NOMO-1 treated with dmso at 0.1 percent for 144 hours (cell line): ENCODE results near the gene PRDM2.

Experiments used
- DNase-seq: peaks from one replicate; lab custom pipeline; 2025; ENCODE audit not compliant: unreplicated experiment; lab: John Stamatoyannopoulos, UW

The PRDM2 gene

GRCh38 chr1:13786541-13786940 lies 86.6 kb downstream of the PRDM2 start:
- no peak for DNase-seq

DNA sequence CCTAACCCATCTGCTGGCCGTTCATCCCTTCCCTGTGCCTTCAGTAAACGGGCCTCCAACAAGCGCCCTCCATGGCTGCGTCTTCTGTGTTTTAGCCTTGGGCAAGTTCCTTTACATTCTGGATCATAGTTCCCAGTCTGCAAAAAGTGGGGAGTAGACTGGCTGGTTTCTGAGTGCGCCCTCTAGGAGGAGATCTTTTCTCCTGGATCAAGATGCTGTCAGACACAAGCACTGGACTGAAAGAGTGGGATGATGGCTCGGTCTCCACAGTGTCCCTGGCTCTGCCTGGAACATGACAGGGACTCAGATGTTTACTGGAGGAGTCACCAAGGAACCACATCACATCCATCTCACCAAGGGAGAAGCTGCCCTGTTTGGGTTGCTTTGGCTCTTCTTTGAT lies 88.8 kb downstream of the PRDM2 start:
- no peak for DNase-seq

- DNase-seq: no peak
Observed at GRCh38 chr1:13790290-13791030, 90.5 kb downstream of the PRDM2 start.

DNA sequence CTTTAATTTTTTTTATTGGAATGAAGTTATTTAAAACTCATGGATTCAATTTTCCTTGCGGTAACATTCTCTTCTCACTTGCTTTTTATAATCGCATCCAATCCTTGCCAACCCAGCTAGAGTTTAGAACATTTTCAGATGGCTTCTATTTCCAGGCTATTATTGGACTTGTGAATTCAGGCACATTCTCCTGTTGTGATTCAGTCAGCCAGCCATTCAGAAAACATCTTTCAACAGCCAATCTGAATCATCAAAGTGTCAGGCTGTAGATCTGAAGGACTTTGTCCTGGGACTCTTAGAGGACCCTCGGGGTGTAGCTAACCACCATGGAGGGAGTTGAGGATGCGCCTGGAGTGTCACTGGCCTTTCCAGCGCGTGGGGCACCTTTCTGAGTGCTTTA lies 92.4 kb downstream of the PRDM2 start:
- DNase-seq: no peak

- no peak for DNase-seq
Observed at GRCh38 chr1:13793088-13793730, 93.2 kb downstream of the PRDM2 start.

DNA sequence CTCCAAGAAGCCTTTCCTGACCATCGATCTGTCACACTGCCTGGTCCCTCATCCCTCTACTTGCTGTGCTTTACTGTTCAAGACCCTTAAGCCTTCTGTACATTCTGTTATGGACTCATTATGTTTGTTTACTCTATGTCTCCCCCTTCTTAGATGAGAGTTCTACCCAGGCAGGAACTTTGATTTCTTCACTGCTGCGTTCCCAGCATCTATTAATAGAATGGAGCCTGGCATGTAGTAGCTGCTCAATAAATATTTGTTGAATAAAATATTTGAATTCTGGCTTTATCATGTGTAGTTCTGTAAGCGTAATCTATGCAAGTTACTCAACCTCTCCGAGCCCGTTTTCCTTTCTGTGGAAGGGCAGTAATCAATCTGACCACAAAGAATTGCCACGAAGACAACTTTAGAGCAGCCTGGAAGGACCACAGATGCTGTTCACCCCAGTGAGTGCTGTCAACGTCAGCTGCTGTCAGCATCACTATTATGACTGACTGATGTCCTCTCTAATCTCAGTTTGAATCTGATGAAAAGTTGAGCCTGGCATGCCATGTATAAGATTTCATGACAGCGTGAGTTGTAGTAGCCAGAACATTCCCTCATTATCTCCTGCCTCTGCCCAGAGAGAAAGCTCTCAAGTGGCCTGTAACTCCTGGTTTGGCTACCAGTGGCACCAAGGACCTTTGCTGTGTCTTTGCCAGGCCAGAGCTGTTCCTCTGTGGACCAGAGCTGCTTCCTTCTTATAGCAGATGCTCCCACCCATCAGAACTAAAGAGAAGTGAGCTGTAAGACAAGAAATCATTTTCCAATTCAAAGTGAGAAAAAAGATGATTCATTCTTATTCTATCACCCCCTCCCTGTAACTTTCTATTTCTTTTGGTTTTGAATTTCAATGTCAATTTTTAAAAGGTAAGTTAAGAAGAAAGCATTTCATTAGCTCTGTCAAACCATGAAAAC lies 94.5 kb downstream of the PRDM2 start:
- no peak for DNase-seq

GRCh38 chr1:13797397-13797796 lies 97.4 kb downstream of the PRDM2 start:
- DNase-seq: no peak

GRCh38 chr1:13798120-13798519 lies 98.1 kb downstream of the PRDM2 start:
- no peak for DNase-seq

- no peak for DNase-seq
Observed at GRCh38 chr1:13799502-13800283, 99.7 kb downstream of the PRDM2 start.

GRCh38 chr1:13801232-13801631 lies 101.2 kb downstream of the PRDM2 start:
- DNase-seq: no peak

DNA sequence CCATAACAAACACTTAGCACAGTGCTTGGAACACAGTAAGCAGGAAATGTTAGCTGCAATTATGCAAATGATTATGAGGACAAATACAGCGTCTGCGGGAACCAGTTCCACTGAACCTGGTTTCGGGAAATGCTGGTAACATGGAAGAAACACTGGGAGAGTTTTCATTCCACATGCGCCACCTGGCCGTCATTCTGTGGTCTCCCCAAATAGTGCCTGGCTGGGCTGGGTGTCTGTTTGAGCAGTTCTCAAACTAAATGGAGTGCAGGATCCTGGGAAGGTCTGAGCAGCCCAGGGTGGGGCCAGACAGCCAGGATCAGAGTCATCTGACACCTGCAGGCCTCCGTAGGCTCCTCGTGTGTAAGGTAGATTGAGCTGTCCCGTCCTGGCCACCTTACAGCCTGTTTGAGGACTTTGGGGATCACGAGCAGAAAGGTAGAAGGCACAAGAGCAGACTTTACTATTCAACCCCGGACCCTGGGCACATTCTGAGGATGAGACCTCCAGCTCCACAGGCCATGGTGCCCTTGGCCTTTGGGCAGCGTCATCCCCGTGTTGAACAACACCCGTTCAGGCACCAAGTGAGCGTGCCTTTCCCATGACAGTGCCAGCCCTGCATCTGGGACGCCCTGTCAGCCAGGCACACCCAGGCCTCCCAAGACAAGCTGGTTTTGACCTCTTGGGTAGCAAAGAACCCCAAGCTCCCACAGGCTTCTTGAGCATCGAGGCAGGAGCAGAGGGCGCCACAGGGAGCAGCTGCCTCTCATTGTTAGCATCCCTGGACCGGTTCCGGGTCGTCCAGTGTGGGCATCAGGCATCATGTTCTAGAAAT lies 101.9 kb downstream of the PRDM2 start:
- DNase-seq: no peak

- DNase-seq: no peak
Observed at GRCh38 chr1:13802782-13803545, 103.0 kb downstream of the PRDM2 start.

- DNase-seq: no peak
Observed at GRCh38 chr1:13803546-13804239, 103.7 kb downstream of the PRDM2 start.

- no peak for DNase-seq
Observed at GRCh38 chr1:13804240-13804633, 104.2 kb downstream of the PRDM2 start.

DNA sequence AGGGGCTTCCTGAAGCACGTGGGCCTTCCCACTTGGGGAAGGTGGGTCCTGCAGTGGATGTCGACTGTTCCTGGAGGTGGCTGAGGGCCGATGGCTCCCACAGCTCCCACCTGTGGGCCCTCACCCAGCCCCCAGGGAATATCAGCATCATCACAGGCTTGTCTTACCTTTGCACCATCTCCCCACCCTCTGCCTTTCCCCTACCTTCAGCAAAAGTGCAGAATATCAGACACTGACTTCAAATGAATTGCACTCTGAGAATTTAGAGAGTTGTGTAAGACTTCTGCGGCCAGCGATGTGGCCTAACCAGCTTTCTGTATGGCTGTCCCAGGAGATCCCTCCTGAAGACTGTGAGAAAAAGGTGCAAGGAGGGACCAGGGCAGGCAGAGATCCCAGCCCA lies 105.4 kb downstream of the PRDM2 start:
- no peak for DNase-seq

DNA sequence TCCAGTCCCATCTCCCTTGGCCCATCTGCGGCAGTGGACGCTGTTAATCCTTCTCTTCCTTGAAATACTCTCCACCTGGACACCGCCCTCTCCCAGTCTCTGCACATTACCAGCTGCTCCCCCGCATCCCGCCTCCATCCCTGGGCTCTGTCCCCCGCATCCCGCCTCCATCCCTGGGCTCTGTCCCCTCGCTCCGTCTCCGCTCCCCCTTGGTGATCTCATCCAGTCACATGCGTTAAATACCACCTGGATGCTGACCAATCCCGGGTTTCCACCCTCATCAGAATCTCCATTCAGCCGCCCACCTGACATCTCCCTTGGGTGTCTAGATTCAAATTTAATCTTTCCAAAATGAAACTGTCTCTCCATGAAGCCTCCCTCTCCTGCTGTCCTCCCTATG lies 106.1 kb downstream of the PRDM2 start:
- no peak for DNase-seq

DNA sequence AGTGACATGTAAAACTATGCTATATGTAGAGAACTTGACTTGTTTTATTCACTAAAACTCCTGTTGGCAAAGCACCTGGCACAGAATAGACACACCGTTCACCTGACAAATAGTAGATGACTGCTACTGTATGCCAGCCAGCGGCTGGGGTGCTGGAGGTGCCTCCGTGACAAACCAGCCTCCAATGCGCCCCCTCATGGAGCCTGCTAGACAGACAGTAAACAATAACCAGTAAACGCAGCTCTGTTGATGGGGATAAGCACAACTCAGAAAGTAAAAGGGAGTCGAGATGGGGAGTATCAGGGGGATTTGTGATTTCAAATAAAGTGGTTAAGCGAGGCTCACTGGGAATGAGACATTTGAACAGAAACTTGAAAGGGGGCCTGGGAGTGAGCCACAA lies 107.2 kb downstream of the PRDM2 start:
- no peak for DNase-seq

DNA sequence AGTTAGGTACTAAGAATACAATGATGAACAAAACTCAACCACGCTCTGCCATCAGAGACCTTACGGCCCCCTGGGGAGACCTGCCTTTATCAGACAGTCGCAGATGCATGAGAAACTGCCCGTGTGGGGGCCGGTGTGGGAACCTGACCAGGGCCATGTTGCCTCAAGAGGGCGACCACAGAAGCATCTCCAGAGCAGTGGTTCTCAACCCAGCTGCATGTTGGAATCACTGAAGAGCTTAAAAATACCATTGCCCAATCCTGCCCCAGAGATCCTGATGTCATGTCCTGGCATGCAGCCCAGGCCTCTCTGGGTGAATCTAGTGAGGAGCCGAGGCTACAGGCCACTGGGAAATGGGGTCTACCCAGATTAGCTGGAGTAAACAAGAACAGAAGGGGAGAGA lies 108.7 kb downstream of the PRDM2 start:
- DNase-seq: no peak
